GM19023 (cell line): Measurements from ENCODE around the gene GMDS.

ENCODE experiments used
- ATAC-seq: cut with Tn5 transposase; IDR thresholded peaks from one replicate; pipeline ENCODE4 v1.9.1; 2021; ENCODE audit warnings: mild to moderate bottlenecking, moderate library complexity; ENCODE audit not compliant: unreplicated experiment

GMDS gene

GRCh38 chr6:1623769-1624057, 621.7 kb downstream of the GMDS start:
- ATAC-seq: no peak

DNA sequence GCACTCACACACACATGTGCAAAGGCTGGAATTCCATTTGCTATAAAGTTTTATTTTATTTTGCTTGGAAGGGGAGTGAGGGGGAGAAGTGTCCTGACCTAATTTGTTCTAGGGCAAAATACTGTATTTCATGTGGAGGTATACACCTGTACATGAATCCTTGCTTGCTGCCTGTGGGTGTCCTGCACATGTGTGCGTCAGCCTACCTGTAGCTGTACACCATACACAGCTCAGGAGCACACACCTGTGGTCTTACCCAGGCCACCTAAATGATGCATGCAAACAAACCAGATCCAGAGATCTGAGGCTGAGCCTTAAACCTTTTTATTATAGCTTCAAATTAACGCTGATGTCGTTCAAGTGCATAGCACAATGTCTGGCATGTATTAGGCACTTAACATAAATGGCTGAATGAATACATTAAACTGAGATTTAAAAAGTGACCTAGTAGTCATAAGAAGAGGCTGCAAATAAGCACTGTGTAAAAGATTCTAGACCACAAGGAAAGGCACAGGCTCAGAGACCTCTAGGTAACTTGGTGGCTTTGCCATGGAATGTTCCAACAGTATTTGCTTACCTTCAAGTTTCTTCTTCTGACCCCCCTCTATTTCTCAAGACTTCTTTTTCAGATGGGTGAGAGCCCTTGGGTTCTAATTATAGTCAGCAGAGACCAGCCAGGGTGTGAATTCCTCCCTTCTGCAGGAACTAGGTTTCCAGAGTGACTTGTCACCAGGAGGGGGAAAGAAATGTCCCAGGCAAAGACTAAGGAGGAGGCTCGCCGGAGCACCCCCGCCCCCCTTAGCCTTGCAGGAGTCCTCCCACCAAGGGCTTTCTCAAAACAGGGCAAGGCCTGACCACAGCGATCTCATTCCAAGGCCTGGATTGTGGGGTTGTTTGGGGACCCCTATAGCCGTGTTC, 622.3 kb downstream of the GMDS start:
- ATAC-seq: no peak

DNA sequence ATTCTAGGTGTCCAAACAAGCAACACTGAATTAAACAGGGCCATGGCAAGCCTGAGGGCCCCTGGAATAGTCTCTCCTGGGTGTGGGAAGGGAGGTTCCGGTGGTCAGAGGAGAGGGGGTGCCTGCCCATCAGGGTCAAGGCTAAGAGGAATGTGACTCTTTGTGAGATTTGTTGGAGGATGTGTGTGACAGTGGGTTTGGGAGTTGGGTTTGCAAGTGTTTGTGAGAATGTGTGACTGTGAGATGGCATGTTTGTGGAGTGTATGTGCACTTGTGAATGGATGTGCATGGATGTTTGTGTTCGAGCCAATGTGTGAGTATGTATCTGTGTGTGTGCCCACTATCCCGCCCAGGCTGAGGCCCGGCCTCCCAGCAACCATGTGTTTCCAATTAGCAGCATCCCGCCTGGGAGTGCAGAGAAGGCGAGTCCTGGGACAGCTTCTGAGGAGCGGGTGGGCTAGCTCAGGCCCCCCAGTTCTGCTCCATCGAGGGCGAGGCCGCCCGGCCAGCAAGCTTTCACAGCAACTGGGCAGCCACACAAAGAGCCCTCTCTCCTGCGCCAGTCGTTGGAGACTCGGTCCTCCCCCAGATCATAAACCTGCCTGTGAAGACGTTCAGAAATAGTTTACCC, 623.1 kb downstream of the GMDS start:
- ATAC-seq: no peak

GRCh38 chr6:1621070-1621701, 624.2 kb downstream of the GMDS start:
- ATAC-seq: no peak

GRCh38 chr6:1620504-1621069, 624.8 kb downstream of the GMDS start:
- no peak for ATAC-seq

- no peak for ATAC-seq
Observed at GRCh38 chr6:1619673-1620503, 625.5 kb downstream of the GMDS start.

GRCh38 chr6:1619098-1619672, 626.2 kb downstream of the GMDS start:
- ATAC-seq: no peak

DNA sequence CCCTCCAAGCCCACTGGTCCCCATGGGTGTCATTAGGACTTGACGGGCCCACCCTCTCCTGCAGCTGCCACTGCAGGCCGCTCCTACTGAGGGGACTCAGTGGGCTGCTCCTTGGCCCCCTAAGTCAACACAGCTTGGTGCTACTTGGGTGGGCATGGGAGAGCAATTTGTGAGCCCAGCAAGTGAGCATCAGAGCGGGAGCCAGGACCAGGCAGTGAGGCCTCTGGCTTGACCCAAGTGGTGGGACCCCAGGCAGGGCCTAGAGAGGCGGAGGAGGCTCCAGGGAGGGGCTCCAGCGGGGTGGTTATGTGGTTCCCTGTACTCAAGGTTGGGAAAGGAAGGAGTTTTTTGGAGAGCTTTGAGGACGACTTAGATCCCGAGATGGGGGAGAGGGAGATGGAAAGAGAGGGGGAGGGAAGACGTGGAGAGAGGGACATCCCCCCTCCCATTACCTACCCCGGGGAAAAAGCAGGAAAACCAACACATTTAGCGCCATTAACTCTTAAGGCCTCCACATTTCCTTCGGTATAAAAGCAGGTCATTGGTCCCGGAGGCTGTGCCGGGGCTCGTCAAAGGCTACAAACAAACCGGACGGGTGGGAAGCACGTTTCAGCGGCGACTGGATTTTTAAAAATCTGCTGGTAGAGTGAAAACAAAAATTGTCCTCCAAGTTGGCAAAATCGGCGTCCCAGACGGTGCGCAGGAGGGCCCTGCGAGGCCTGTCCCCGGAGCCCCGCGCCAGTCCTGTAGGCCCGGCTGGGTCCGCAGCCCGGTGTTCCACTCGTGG, 626.9 kb downstream of the GMDS start:
- ATAC-seq: no peak

DNA sequence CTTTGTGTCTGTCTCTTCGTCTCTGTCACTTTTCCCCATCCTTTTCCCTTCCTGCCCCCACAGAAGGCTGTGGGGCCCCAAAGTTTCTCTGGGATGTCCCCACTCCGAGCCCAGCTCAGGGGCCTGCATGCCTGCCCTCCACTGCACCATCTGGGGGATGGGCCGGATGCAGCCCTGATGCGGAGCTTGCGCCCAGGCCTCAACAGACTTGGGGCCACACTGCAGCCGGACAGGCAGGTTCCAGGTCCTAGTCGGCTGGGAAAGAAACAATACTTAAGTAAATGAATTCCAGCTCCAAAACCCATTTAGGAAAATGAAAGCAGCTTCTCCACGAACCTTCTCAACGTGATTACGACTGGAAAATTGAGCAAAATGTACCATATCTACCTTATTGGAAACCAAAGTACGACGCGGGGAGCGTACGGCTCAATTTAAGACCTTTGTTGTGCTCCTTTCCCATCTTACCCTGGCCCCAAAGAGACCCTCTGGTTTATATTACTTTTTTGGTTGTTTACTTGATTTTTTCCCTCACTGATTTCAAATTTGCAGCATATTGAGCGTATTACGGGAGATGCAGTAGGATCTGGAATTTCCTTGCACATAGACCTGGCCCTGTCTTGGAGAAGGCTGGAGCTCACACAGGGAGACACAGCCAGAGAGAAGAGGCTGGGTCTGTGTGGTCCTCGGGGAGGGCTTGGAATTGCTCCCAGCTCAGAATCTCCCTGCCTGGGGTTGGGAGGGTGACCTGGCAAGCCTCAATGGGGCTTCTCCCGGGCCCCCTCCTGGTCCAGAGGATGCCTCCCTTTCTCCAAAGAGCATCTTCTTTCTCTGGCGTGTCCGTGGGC, 627.7 kb downstream of the GMDS start:
- ATAC-seq: no peak

- ATAC-seq: no peak
Observed at GRCh38 chr6:1616701-1617463, 628.5 kb downstream of the GMDS start.

GRCh38 chr6:1615853-1616420, 629.5 kb downstream of the GMDS start:
- no peak for ATAC-seq

GRCh38 chr6:1615151-1615852, 630.1 kb downstream of the GMDS start:
- ATAC-seq: no peak

GRCh38 chr6:1614448-1615150, 630.8 kb downstream of the GMDS start:
- no peak for ATAC-seq

DNA sequence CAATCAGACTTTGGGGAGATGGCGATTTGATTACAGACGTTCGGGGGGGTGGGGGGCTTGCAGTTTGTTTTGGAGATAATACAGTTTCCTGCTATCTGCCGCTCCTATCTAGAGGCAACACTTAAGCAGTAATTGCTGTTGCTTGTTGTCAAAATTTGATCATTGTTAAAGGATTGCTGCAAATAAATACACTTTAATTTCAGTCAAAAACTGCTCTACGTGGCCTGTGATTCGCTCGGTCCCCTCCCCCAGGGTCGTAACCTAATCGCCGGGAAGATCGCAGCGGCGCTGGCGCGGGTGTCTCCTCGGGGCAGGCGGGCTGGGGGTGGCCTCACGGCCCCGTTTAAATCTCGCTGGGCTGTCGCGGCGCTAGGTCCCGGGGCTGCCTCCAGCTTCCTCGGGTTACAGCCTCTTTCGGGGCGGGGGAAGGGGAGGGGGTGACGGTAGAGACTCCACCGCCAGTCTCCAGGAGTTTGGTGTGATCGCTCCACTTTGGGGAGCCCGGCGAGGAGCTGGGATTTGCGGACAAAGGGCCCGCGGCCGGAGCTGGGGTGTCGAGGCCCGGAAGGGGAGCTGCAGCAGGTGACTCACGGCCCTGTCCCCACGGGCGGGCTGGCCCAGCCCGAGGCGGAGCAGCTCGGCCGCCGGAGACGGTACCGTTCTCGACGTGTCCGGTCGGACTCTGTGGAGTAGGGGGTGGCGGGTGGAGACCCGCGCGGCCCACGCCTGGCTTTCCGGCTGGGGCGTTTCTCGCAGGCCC, 631.5 kb downstream of the GMDS start:
- ATAC-seq: no peak

DNA sequence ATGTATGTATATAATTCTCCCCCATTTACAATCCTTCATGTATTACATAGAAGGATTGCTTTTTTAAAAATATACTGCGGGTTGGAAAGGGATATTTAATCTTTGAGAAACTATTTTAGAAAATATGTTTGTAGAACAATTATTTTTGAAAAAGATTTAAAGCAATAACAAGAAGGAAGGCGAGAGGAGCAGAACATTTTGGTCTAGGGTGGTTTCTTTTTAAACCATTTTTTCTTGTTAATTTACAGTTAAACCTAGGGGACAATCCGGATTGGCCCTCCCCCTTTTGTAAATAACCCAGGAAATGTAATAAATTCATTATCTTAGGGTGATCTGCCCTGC, 632.1 kb downstream of the GMDS start:
- ATAC-seq: no peak

GRCh38 chr6:1612974-1613306, 632.5 kb downstream of the GMDS start:
- ATAC-seq: no peak
